ENCODE data around the gene MED12L. TPM values are rescaled to one million over a fixed set of nuclear protein-coding genes. Genes with fewer than 3 reads are reported as not detected.
"Not testable (repeated sequence)": the region's sequence is repeated elsewhere in the genome, so short reads cannot be mapped to it uniquely, and the experiment has no call there.

MED12L gene
- total RNA-seq, 1 donor from 2014 or later: 5.5 TPM

GRCh38 chr3:151377768-151378385 is 292.4 kb downstream of the MED12L start:
- intact Hi-C loops (cut with DNase I): no loop called here
- DNase-seq (ENCODE audit: low spot score): no peak

GRCh38 chr3:151379083-151379734 is 293.7 kb downstream of the MED12L start:
- intact Hi-C loops (cut with DNase I): no loop called here
- DNase-seq (ENCODE audit: low spot score): no peak

DNA sequence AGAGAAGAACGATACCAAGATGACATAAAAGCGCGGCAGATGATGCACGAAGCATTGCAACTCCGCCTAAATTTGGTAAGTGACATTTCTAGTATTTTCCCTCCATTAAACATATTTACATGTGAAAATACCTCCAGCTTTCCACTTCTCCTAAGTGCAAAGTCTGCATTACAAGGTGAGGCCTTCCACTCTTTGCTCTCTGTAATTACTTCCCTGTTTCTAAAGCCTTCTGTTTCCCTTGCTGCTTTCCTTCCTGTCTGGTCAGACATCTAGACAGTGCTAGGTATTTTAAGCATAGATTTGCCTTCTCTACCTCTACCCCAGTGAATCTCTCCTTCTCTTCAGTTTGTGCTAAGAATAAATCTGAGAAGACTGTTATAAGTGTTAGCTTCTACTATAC is 297.2 kb downstream of the MED12L start:
- intact Hi-C loops (cut with DNase I): no loop called here
- no peak for DNase-seq (ENCODE audit: low spot score)

DNA sequence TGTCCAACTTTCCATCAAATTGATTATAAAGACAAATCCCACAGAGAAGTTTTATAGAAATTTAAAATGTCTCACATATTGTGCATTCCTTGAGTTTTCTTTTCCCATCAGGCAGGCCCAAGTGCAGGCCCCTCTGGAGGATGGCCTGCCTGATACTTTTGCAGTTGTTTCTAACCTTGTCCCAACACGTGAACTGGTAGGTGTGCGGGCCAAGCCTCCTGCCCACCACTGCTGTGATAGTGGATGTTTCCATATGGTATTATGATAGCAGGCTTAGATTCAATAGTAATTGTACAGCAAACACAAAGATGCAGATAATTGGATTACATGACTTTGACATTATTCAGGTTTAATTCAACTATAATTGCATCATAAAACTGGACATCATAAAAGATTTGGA is 297.6 kb downstream of the MED12L start:
- DNase-seq (ENCODE audit: low spot score): no peak

GRCh38 chr3:151383956-151384355 is 298.5 kb downstream of the MED12L start:
- intact Hi-C loops (cut with DNase I): no loop called here
- no peak for DNase-seq (ENCODE audit: low spot score)

More for the DNA sequence above, 297.6 kb downstream of the MED12L start:
- intact Hi-C loops (cut with DNase I): no loop called here

DNA sequence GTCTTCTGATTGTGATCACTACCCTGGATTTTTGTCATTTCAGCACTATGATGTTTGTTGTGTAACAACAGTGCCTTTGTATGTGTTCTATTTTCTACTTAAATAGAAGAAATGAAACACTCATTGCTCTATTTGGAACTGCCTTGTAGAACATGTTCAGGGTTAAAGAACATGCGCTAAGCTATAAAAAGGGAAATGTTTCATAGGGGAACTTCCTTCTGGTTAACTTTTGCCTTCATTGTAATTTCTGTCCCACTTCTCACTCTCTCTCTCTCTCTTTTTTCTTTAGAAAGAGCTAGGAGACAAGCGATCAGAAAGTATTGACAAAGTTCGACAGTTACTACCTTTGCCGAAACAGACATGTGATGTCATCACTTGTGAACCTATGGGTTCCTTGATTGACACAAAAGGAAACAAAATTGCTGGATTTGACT is 299.3 kb downstream of the MED12L start, which contains the start of gene P2RY12:
TSS of gene P2RY12 (minus strand) at position 13 of the 434 bp plus-strand sequence. CDS start 45,908 bp downstream, outside the sequence.
- intact Hi-C loops (cut with DNase I): no loop called here
- no peak for DNase-seq (ENCODE audit: low spot score)

- no peak for DNase-seq (ENCODE audit: low spot score)
- intact Hi-C loops (cut with DNase I): no loop called here
Observed at GRCh38 chr3:151386056-151386455, 300.6 kb downstream of the MED12L start.

DNA sequence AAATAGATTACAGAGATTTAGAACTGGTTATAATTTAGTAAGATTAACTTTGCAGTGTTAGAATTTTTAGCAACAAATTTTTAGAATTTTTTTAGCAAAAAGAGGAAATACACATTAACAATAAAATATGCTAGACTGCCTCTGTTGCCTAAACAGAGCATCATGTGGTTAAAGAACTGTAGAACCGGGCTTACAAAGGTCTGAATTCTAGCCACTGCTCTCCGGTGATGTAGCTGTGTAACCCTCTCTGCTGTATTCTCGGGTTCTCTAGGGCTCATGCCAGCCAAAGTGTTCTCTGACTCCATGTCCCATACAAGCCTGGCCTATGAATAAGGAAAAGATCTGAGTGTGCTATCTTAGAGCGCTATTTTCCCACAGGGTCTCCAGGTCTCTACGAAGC is 302.0 kb downstream of the MED12L start:
- intact Hi-C loops (cut with DNase I): no loop called here
- no peak for DNase-seq (ENCODE audit: low spot score)

- DNase-seq (ENCODE audit: low spot score): no peak
- intact Hi-C loops (cut with DNase I): no loop called here
Observed at GRCh38 chr3:151387842-151388241, 302.4 kb downstream of the MED12L start.

DNA sequence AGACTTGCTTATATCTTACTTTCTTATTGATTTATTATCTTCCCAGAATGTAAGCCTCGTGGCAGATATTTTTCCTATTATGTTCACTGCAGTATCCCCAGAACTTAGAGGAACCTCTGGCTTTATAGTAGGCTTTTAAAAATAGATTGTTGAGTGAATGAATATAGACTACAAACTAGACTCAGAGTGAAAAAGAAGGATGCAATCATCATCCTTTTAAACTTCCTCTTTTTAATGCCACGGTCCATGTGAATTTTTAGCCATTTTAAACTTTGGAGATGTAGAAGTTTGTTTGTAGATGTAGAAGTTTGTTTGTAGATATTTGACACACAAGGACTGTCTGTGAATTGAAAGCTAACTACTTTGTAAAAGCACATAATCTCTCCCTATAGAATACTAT is 306.3 kb downstream of the MED12L start:
- intact Hi-C loops (cut with DNase I): no loop called here
- no peak for DNase-seq (ENCODE audit: low spot score)

GRCh38 chr3:151392191-151392590 is 306.7 kb downstream of the MED12L start:
- DNase-seq (ENCODE audit: low spot score); intact Hi-C loops (cut with DNase I): not testable (repeated sequence)

DNA sequence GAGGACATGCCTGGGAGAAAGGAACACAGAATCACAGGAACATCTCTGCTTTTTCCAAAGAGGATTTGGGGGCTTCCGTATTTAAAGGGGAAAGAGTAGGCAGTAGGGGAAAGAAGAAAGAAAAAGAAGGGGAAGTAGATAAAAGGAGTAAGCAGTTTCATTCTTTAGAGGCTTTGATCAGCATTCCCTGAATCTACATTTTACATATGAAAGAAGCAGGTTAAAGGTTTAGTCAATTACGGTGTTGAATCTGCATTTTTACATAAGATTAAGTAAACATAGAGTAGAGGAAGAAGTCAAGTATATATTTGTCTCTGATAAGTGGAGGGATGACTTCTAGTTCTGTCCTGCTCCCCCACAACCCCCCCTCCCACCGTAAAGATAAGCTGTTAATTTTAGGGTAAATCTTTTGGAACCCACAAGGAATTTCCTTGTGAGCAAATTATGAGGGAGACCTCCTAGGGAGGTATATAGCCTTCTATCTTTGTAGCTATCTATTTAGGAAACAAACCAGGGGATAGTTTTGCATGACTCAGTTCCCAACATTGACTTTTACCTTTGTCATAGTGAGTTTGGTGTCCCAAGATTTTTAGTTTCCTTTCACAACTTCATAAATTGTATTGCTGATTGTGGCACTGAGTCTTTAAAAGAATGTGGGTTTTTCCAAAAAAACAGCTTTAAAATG is 307.8 kb downstream of the MED12L start:
- DNase-seq (ENCODE audit: low spot score): no peak

DNA sequence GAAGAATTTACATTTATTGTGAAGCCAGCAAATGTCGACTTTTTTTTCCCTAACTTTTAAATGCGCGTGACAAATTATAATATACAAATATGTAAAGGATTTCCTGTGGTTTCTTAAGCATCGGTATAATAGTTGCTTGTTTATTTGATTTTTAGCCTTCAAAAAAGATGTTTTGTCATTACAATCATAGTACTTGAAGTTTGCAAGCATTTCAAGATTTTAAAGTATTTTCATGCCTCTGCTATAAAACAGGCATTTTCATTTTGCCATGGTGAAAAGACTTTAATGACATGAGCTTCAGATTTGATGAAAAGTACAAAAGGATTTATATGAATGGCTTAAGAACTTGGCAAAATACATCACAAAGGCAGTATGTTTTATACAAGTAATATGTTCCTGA is 308.5 kb downstream of the MED12L start:
- intact Hi-C loops (cut with DNase I): no loop called here
- DNase-seq (ENCODE audit: low spot score): no peak

More for the DNA sequence above, 307.8 kb downstream of the MED12L start:
- intact Hi-C loops (cut with DNase I): no loop called here

DNA sequence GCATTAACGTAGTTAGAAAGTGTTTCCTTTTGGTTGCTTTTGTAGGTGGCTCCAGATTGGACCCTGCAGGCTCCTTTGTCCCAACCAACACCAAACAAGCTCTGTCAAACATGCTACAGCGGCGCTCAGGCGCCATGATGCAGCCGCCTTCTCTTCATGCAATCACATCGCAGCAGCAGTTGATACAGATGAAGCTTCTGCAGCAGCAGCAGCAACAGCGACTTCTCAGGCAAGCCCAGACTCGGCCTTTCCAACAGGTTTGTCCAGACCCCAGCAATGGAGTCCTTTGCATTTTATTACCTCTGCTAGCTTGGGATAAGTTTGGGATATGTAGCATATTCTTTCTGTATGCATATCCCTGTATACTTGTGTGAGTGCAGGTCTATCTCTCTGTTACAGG is 309.1 kb downstream of the MED12L start:
- intact Hi-C loops (cut with DNase I): no loop called here

GRCh38 chr3:151395806-151396205 is 310.3 kb downstream of the MED12L start:
- intact Hi-C loops (cut with DNase I): no loop called here
- no peak for DNase-seq (ENCODE audit: low spot score)

More for the DNA sequence above, 309.1 kb downstream of the MED12L start:
- DNase-seq (ENCODE audit: low spot score): no peak

- DNase-seq (ENCODE audit: low spot score): no peak
- intact Hi-C loops (cut with DNase I): no loop called here
Observed at GRCh38 chr3:151398895-151399294, 313.4 kb downstream of the MED12L start.

GRCh38 chr3:151400341-151400740 is 314.9 kb downstream of the MED12L start:
- DNase-seq (ENCODE audit: low spot score): no peak
- intact Hi-C loops (cut with DNase I): no loop called here

DNA sequence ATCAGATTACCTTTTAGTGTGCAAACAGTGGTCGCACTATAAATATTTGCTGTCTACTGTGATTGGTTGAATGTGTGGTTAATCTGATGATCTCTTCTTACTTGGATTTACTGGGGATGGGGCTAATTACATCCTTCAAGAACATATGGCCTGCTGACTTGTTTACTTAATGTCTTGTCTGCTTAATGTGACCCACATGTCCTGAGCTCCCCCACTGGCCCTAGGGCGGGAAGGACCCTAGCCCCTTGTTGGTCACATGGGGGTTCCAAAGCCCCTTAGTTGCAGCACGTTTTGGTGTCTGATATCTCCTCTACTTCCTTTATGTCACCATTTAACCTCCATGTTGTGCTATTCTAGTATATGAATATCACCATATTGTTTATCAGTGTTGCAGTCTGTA is 316.9 kb downstream of the MED12L start:
- intact Hi-C loops (cut with DNase I): no loop called here
- no peak for DNase-seq (ENCODE audit: low spot score)

DNA sequence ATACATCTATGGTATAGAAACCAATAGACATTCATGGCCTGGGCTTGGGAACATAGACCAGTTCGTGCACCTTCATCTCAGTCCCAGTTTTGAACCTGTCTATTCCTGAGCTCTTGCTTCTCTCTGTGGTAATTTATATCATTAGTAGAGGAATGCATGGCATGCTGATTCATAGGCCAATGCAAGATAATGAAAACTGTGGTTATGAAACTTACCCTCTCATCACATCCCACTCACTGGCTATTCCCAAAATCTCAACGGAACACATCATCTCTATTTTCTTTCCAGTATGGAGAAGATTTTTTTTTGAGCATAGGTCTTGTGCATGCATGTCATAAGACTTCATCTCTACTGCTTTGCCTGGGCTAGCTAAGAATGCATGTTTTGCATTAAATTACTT is 317.8 kb downstream of the MED12L start:
- intact Hi-C loops (cut with DNase I): no loop called here
- no peak for DNase-seq (ENCODE audit: low spot score)

- no peak for DNase-seq (ENCODE audit: low spot score)
- intact Hi-C loops (cut with DNase I): no loop called here
Observed at GRCh38 chr3:151404316-151404715, 318.9 kb downstream of the MED12L start.

DNA sequence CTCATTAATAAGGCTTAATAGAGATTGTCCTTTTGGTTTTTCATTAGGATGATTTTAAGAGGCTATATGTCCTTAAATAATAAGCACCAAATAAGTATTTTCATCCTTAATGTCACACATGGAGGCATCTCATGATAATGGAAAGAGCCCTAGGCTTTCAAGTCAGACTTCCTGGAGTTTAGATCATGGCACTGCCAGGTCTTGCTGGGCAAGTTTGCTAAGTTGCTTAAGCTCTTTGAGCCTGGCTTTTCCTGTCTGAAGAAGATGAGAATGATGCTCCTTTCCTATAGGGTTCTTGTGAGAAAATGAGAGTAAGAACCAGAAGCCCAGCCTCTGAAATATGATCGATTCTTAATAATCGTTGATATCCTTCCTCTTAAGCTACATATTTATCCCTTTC is 322.5 kb downstream of the MED12L start:
- intact Hi-C loops (cut with DNase I): no loop called here
- no peak for DNase-seq (ENCODE audit: low spot score)

Measured in cardiac septum (tissue), 1 donor.